GM12892 (cell line): Measurements from ENCODE around the gene MTUS2.

Source experiments
- POLR2A ChIP-seq: IDR thresholded peaks from 2 replicates; pipeline ENCODE4 v1.6.1; 2011; ENCODE audit warnings: low read depth, low read length, control low read depth
- POLR2AphosphoS5 ChIP-seq: IDR thresholded peaks from 2 replicates; pipeline ENCODE4 v1.6.1; 2011; ENCODE audit warnings: low read depth, low read length, control low read depth

DNA sequence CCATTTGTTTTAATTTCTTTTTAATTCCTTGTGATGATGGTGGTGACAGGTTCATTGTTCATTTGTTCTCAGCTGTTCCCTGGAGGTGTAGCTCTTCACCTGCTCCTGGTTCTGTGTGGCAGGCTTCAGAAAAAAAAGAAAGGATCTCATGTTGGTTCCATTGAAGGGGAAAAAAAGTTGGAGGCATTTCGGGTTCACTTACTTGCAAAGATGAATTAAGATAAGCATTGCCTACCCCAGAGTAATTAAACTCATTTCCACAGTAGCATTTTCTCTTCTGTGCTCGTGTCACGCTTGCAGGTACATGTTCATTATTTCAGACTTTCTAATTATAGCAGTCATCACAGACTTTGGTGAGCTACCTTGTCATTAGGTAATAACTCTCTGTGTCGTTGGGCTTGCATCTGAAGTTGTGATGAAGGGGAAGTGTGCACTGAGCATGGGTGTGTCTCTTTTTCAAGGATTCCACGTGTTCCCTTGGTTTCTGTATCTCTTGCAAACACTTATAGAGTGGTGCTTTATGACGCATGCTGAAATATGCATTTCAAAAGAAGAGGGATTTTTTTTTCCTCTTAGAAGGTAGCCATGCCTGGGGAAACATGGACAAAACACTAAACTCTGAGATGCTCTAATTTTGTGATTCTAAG, 69.1 kb downstream of the MTUS2 start:
- TF ChIP-seq POLR2A = no peak
- no peak for TF ChIP-seq POLR2AphosphoS5
